Osteocyte (in vitro differentiated cells): ENCODE results near the gene POM121L2. TPM values are rescaled to one million over a fixed set of nuclear protein-coding genes. Genes with fewer than 3 reads are reported as not detected.

ENCODE experiments used
- DNase-seq: peaks from one replicate; pipeline ENCODE4 v3.0.0; 2021; ENCODE audit warnings: mixed read lengths; ENCODE audit not compliant: unreplicated experiment; ENCODE audit errors: extremely low spot score
- H3K27ac Mint-ChIP-seq: one replicate; pipeline ENCODE4 v1.8.0; 2021; ENCODE audit warnings: mild to moderate bottlenecking, mixed read lengths; ENCODE audit not compliant: unreplicated experiment
- H3K27me3 Mint-ChIP-seq: one replicate; pipeline ENCODE4 v1.8.0; 2021; ENCODE audit warnings: mixed read lengths; ENCODE audit not compliant: unreplicated experiment
- H3K36me3 Mint-ChIP-seq: one replicate; pipeline ENCODE4 v1.8.0; 2021; ENCODE audit warnings: mixed read lengths; ENCODE audit not compliant: unreplicated experiment
- H3K4me1 Mint-ChIP-seq: one replicate; pipeline ENCODE4 v1.8.0; 2021; ENCODE audit warnings: mixed read lengths; ENCODE audit not compliant: unreplicated experiment
- H3K4me3 Mint-ChIP-seq: one replicate; pipeline ENCODE4 v1.8.0; 2021; ENCODE audit warnings: mild to moderate bottlenecking, moderate library complexity, mixed read lengths; ENCODE audit not compliant: unreplicated experiment
- H3K9me3 Mint-ChIP-seq: one replicate; pipeline ENCODE4 v1.8.0; 2021; ENCODE audit warnings: mixed read lengths; ENCODE audit not compliant: unreplicated experiment
- long read RNA-seq: library from polyadenylated mRNA; unstranded; transcript quantifications from one replicate; pipeline ENCODE4 v2.0.0, GENCODE V29; 2021
- total RNA-seq: library from RNA; stranded (reverse); gene quantifications from 2 replicates; pipeline ENCODE4 v1.2.1, GENCODE V29; 2021
- TF ChIP-seq, protein P1 (sequence below): fragments of 200-600 bp; sonication (generic); IDR thresholded peaks from 2 replicates; pipeline ENCODE4 v1.5.0; 2021; ENCODE audit warnings: antibody characterized with exemption, mild to moderate bottlenecking, moderate library complexity

Gene POM121L2
- not detected in 2 replicates for total RNA-seq
- long read RNA-seq: 0 reads

DNA sequence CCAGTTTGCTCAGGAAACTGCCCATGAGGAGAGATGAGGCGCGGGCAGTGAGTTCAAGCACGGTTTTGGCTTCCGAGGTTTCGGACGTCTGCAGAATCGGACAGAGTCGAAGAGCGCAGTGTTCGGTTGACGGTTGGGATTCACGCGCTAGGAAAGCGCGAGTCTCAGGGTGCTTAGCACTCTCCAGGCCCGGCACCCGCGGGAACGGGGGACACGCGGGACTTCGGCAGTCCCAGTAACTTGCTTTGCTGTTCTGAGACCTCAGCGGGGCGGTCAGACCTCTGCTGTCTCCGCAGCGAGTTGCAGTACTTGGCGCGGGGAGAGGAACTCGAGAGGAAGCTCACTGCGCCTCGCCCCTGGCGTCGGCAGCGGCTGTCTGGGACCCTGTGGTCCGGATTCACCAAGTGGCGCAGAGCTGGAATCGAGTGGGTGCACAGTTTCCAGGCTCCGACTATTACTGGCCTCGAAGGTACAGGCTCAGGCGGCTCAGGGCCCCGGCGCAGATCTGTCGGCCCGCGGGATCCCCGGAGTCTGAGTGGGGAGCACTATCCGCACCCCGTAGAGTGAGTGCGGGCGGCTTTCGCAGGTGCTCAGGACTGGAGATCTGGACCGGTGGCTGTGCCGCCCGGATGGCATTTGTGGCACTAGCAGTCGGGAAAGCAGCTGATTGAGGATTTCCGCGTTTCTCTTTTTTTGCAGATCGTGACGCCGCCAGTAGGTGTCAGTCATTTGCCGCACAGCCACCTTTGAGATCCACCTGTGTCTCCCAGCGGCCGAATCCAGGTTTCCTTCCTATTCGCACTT lies at the start of gene POM121L2:
Gene POM121L2, minus strand, starts transcription at position 128 of the 804 bp plus-strand sequence. Its CDS starts 103 bp downstream, at position 25.
- TF ChIP-seq, protein P1, sequence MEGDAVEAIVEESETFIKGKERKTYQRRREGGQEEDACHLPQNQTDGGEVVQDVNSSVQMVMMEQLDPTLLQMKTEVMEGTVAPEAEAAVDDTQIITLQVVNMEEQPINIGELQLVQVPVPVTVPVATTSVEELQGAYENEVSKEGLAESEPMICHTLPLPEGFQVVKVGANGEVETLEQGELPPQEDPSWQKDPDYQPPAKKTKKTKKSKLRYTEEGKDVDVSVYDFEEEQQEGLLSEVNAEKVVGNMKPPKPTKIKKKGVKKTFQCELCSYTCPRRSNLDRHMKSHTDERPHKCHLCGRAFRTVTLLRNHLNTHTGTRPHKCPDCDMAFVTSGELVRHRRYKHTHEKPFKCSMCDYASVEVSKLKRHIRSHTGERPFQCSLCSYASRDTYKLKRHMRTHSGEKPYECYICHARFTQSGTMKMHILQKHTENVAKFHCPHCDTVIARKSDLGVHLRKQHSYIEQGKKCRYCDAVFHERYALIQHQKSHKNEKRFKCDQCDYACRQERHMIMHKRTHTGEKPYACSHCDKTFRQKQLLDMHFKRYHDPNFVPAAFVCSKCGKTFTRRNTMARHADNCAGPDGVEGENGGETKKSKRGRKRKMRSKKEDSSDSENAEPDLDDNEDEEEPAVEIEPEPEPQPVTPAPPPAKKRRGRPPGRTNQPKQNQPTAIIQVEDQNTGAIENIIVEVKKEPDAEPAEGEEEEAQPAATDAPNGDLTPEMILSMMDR: peak; percentile 68
- Mint-ChIP-seq H3K36me3 (no peaks in the 10 kb centered on the region), H3K27me3 (peaks cover 68% of the 10 kb centered on the region), H3K9me3 (peaks cover 6% of the 10 kb centered on the region), H3K4me1 (peaks cover 14% of the 10 kb centered on the region), H3K27ac (no peak within 1 kb of the TSS), H3K4me3 (peak within 1 kb of the TSS; percentile 73)
- DNase-seq: no peak

DNA sequence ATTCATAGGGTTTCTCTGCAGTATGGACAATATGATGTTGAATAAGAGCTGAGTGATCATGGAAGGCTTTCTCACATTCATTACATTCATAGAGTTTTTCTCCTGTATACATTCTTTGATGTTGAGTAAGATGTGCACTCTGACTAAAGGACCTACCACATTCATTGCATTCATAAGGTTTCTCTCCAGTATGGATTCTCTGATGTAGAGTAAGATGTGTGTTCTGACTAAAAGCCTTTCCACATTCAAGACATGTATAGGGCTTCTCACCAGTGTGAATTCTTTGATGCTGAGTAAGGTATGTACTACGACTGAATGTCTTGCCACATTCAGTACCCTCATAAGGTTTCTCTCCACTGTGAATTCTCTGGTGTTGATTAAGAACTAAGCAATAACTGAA lies 47.2 kb upstream of the POM121L2 start:
- Mint-ChIP-seq H3K27ac (no peak overlapping the region), H3K27me3 (no peaks in the 10 kb centered on the region), H3K4me1 (no peaks in the 10 kb centered on the region), H3K36me3 (peaks cover 5% of the 10 kb centered on the region), H3K4me3 (no peak overlapping the region), H3K9me3 (peaks cover 41% of the 10 kb centered on the region)
- TF ChIP-seq, protein P1: no peak
- no peak for DNase-seq

DNA sequence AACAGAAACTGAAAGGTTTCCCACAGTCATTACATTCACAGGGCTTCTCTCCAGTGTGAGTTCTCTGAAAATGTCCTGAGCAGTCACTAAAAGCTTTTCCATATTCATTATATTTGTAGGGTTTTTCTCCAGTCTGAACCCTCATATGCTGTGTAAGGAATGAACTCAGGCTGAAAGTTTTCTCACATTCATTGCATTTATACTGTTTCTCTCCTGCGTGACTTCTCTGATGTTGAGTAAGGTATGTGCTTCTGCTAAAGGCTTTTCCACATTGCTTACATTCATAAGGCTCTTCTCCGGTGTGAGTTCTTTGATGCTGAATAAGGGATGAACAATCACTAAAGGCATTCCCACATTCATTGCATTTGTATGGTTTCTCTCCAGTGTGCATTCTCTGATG lies 46.7 kb upstream of the POM121L2 start:
- TF ChIP-seq, protein P1: no peak
- peaks cover 5% of the 10 kb centered on the region for H3K36me3 Mint-ChIP-seq
- DNase-seq: no peak
- H3K27ac Mint-ChIP-seq: no peak overlapping the region
- H3K9me3 Mint-ChIP-seq: peaks cover 43% of the 10 kb centered on the region
- H3K4me1 Mint-ChIP-seq: no peaks in the 10 kb centered on the region
- no peak overlapping the region for H3K4me3 Mint-ChIP-seq
- no peaks in the 10 kb centered on the region for H3K27me3 Mint-ChIP-seq

DNA sequence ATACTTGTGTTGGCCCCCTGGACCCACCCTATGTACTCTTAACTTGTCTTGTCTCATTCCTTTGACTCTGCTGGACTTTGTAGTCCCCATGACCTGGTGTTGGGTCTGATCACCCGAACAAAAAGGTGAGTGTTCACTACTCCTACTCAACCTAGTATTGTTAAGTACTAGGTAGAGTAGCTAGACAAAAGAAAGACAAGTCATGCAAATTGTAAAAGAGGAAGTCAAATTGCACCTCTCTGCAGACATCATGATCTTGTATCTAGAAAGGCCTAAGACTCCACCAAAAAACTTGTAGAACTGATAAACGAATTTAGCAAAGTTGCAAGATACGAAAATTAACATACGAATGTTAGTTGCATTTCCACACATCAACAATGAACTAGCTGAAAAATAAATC lies 40.8 kb upstream of the POM121L2 start:
- no peak overlapping the region for H3K4me3 Mint-ChIP-seq
- no peak overlapping the region for H3K27ac Mint-ChIP-seq
- peaks cover 2% of the 10 kb centered on the region for H3K27me3 Mint-ChIP-seq
- H3K4me1 Mint-ChIP-seq: no peaks in the 10 kb centered on the region
- no peak for DNase-seq
- no peaks in the 10 kb centered on the region for H3K36me3 Mint-ChIP-seq
- peaks cover 34% of the 10 kb centered on the region for H3K9me3 Mint-ChIP-seq
- TF ChIP-seq, protein P1: no peak

DNA sequence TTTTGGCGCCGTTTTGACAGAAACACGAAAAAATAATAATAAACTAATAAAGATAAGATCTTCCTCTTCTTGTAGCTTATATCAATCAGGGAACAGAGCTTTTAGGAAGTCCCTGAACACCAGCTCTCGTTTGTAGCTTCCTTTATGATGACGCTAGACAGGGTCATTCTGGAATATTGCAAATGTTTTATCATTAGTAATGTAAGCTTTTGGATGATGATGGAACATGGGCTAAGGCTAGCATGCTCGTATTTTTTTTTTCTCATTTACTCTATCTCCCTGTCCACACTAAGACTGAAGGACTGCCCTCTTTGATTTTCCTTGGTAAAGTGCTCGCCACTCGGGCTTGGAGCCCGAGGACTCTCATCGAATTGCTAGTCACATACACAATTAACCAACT lies 22.1 kb upstream of the POM121L2 start:
- Mint-ChIP-seq H3K27me3 (peaks cover 12% of the 10 kb centered on the region), H3K27ac (no peak overlapping the region), H3K4me3 (no peak overlapping the region), H3K4me1 (peaks cover 9% of the 10 kb centered on the region), H3K36me3 (no peaks in the 10 kb centered on the region), H3K9me3 (peaks cover 5% of the 10 kb centered on the region)
- TF ChIP-seq, protein P1: no peak
- no peak for DNase-seq
